ENCODE data around the gene DCLK3.

DCLK3 gene

DNA sequence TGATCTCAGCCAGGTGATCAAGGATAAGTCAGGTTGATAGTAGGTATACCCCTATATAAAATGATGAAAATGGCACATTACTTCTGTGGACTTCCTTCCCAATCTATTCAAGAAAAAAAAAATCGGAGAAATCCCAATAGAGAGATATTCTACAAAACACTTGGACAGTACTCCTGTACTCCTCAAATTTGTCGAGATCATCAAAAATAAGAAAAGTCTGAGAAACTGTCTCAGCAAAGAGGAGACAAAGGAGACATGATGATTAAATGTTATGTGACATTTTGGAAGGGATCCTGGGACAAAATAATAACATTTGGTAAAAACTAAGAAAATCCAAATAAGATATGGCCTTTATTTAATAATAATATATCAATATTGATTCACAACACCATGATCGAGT lies 94.6 kb downstream of the DCLK3 start:
- no peak for DNase-seq (ENCODE audit: low read depth, low spot score)

DNA sequence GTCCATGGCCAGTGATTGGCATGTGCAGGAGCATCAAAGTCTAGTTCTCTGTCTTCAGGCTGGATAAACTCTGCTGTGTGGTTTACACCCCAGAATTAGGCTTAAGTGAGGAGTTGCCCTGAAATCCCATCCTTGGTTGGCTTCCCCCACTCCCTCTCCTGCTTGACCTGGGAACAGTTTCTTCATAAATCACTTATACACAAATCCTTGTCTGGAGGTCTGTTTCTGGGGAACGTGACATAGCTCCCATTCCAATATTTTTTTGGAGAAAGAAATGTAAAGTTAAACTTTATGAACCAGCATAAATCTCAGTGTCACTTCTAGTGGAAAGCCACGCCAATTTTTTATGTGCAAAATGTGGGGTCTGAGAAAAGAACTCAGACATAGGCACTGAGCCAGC lies 98.2 kb downstream of the DCLK3 start:
- no peak for DNase-seq (ENCODE audit: low read depth, low spot score)

DNA sequence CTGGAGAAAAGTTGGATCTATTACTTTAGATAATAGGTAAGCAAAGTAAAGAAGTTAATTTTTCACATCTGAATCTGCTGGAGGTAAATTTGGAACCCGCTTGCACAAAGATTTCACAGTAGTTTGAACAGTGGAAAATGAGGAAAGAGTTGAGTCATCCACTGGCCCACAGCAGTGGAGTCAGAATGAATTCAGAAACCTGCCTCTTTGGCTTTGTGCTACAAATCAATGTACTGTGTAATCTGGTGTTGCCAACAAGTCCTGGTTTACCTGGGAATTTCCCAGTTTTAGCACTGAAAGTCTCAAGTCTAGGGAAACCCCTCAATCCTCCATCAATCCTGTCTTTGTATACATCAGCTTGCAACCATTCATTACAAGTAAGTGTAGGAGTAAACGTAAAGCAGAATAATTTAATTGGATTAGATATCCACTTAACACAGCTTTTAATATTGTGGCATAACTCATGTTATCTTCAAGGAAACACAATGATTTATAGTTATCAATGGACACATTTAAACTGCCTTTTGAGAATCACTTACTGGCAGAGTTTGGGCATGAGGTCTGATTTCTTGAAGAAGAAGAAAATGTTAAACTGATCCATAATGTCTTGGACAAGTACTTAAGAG lies 100.6 kb downstream of the DCLK3 start:
- DNase-seq (ENCODE audit: low read depth, low spot score): no peak

DNA sequence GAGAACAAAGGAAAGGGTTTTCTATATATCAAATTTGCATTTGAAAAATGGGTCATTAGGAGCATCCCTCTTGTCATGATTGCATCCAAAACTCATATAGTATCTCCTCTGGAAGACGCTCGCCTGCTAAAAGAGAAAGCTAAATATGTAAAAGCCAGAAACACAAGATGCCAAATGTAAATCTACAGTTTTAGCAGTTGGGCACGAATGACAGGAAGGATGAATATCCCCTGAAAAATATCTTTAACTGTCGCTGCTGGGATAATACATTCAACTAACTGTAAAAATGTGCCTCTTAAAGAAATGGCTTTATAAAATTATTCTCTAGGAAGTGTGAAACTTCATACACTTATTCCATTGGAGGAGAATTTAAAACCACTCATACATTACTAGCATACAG lies 101.7 kb downstream of the DCLK3 start:
- no peak for DNase-seq (ENCODE audit: low read depth, low spot score)

Data from ELF-1 (cell line).